Measurements from ENCODE around the gene COQ9.

DNA sequence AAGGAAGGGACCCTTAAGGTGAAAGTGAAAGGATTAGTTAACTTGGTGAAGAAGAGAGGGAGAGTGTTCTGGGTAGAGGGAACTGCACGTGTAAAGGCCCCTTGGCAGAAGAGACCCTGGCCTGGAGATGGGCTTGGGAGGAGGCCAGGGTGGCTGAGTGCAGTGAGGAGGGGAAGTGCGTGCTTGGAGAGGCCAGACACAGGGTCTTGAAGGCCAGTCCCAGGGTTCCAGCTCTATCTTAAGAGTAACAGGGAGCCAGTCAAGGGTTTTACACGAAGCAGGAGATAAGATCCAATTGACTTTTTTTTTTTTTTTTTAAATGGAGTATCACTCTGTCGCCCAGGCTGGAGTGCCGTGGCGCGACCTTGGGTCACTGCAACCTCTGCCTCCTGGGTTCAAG, 54.2 kb downstream of the COQ9 start:
- TF ChIP-seq, protein P1, sequence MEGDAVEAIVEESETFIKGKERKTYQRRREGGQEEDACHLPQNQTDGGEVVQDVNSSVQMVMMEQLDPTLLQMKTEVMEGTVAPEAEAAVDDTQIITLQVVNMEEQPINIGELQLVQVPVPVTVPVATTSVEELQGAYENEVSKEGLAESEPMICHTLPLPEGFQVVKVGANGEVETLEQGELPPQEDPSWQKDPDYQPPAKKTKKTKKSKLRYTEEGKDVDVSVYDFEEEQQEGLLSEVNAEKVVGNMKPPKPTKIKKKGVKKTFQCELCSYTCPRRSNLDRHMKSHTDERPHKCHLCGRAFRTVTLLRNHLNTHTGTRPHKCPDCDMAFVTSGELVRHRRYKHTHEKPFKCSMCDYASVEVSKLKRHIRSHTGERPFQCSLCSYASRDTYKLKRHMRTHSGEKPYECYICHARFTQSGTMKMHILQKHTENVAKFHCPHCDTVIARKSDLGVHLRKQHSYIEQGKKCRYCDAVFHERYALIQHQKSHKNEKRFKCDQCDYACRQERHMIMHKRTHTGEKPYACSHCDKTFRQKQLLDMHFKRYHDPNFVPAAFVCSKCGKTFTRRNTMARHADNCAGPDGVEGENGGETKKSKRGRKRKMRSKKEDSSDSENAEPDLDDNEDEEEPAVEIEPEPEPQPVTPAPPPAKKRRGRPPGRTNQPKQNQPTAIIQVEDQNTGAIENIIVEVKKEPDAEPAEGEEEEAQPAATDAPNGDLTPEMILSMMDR (IDR thresholded peaks at IDR 0.05) = no peak
- TF ChIP-seq POLR2A (IDR thresholded peaks at IDR 0.05) (no peak), POLR2AphosphoS5 (IDR thresholded peaks at IDR 0.05) (no peak)

Measured in transverse colon (tissue), 4 donors.